GM11168 (cell line): ENCODE results near the gene ADAMTS4.

ENCODE experiments used
- in situ Hi-C: fragments of 300-500 bp; cut with MboI; formaldehyde crosslinking; loops from one replicate; pipeline ENCODE4 v1.12.0; 2022; ENCODE audit warnings: low sequenced_read_pairs; ENCODE audit not compliant: unreplicated experiment

The ADAMTS4 gene

GRCh38 chr1:161222175-161223019, 23.5 kb upstream of the ADAMTS4 start:
- in situ Hi-C loops: loop anchor here (10.0 kb wide), 1 partner anchor 152 kb away; no protein-coding TSS in a partner anchor

DNA sequence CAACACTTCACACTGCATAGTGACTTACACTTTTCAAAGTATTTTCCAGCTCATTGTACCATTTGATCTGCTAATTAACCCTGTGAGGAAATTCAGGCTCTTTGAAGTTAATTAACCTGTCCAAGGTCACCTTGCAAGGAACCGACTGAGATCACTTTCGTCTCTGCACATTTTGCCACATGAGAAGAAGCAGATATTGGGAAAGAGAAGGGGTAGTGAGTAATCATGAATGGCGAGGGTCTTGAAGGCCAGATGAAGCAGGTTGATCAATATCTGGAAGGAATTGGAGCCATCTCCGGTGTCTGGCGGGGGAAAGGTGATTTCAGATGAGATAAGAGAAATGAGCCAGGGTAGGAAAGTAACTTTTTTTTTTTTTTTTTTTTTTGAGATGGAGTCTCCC, 21.1 kb upstream of the ADAMTS4 start:
- in situ Hi-C loops: loop anchor here (10.0 kb wide), 1 partner anchor 155 kb away; no protein-coding TSS in a partner anchor

- in situ Hi-C loops: no loop called here
Measured at GRCh38 chr1:161219078-161219892, 20.4 kb upstream of the ADAMTS4 start.

DNA sequence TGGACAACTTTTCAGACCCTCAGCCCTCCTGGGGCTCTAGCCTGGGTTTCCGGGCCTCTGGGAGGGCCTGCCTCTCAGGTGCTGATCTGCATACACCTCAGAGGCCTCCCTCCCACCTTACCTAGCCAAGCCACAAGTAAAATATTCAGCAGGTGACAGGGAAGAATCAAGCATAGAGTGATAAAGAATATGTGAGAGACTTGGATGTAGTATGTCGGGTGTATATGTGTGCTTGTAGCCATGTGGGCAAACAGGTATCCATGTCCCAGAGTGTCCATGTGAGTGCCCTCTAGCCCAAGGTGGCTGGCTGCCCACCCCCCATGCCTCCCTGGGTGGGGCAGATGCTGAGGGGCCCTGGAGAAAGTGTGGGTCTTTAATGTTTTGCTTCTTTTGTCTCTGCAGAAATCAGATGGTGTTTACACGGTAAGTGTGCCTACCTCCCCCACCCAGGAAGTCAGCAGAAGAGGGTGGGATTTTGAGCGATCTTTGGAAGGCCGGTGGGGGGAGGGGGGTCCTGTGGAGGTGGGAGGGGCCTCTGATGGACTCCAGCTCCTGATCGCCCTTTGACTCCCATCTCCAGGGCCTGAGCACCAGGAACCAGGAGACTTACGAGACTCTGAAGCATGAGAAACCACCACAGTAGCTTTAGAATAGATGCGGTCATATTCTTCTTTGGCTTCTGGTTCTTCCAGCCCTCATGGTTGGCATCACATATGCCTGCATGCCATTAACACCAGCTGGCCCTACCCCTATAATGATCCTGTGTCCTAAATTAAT, 19.6 kb upstream of the ADAMTS4 start:
- in situ Hi-C loops: no loop called here

- in situ Hi-C loops: no loop called here
Measured at GRCh38 chr1:161217831-161218230, 19.0 kb upstream of the ADAMTS4 start.

DNA sequence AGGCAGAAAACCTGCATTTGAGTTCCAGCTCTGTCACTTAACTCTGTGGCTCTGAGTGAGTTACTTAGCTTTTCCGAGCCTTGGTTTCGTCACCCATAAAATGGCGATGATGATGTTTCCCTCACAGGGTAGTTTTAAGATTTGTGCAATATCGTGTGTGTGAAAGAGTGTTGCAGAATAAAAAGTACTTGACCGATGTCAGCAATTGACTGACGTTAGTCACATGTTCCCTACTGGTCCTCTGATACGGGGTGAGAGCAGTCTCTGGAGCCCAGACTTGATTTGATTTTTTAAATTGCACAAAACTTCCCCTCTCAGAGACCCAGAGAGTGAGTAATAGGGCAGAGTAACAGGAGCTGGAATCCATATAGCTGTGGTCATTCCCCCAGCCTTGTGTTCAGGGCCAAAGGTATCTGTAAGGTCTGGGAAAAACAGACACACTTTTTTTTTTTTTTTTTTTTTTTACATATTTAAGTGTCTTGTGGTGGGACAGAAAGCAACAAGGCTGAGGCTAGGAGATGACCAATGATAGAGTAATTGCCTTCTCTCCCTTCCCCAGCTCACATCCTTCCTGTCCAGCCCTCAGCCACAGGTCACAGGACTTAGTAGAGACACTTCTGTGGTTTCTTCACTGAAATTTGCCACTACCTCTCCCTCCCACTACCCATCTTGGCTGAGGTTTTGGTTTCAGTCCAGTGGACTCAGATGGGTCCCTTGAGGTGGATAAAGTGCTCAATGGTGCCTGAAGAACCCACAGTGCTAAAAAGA, 18.3 kb upstream of the ADAMTS4 start:
- in situ Hi-C loops: no loop called here

DNA sequence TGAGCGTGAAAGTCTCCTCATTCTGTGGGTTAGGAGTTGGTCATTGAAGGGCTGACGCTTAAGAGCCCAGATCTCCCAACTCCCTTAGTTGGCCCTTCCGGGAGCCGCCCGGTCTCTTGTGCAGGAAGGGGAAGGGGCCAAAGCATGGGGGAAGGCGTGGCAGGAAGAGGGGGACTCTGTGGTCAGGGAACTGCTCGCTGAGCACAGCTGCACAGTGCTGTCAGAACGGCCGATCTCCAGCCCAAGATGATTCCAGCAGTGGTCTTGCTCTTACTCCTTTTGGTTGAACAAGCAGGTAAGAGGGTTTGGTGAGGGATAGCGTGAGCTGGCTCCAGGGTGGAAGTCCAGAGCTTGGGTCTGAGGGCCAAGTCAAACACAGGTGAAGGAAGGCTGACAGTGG, 16.2 kb upstream of the ADAMTS4 start, which contains the start of gene FCER1G:
Gene FCER1G, plus strand, starts transcription at position 220 of the 400 bp plus-strand sequence. Its CDS starts 27 bp downstream, at position 247.
- in situ Hi-C loops: no loop called here

DNA sequence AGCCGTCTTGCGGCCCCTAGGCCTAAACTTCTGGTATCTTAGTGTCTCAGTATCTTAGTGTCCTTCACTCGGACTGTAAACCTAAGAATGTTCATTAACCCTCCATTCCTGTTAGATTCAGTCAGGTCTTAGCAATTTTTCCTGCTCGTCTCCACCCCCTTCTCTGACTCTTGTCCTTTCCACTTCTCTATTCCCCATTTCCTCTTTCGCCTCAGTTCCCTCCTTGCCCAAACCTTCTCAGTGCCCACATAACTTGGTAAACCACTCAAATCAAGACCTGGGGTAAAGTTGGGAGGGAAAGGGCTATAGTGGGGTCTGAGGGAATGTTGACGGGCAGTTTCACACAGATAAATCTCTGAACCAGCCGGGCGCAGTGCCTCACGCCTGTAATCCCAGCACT, 15.5 kb upstream of the ADAMTS4 start:
- in situ Hi-C loops: no loop called here

GRCh38 chr1:161209790-161210409, 11.0 kb upstream of the ADAMTS4 start:
- in situ Hi-C loops: no loop called here

DNA sequence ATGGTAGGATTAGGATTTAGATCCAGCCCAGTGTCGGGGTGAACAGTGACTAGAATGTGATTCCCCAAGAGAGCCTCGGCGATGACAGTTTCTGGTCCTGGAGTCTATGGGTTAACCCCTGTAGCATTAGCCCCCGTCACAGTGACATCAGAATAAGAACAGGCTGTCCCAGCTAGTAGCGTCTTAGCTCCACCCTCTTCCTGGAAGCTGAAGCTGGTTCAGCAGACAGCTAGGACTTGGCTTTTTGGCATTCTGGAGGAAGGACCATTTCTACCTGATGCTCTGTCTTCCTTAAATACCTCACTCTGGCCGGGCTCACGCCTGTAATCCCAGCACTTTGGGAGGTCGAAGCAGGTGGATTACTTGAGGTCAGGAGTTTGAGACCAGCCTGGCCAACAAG, 8.3 kb upstream of the ADAMTS4 start:
- in situ Hi-C loops: no loop called here

DNA sequence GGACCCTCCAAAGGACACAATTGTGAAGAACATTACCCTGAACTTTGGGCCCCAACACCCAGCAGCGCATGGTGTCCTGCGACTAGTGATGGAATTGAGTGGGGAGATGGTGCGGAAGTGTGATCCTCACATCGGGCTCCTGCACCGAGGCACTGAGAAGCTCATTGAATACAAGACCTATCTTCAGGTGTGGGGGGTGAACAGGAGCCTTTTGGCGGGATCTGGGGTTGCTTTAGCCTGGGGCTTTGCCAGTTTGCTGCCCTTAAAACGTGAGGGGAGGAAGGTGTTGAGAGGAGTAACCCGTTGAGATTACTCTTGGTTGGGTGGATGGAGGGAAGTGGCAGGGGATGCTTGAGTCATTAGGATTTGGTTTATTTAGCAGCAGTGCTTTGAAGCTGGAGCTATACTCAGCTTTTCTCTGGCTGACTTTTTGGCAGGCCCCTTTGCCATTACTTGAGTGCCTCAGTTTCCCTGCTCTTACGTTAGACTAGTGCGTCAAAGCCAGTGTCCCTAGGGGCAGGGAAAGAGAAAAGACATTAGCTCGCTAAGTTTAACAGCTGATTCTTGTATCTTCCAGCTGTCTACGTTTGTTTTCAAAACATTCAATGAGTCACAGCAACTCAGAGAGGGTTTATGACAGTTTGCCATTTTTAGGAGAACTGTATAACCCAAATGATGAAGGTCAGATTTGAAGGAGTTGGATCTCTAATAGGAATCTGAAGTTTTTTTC, 7.7 kb upstream of the ADAMTS4 start:
- in situ Hi-C loops: no loop called here

GRCh38 chr1:161201836-161202712, 3.2 kb upstream of the ADAMTS4 start, which contains the start of gene NDUFS2:
Gene NDUFS2, plus strand, starts transcription at chr1:161202367. Its CDS starts 19 bp downstream, at chr1:161202386.
- in situ Hi-C loops: no loop called here

DNA sequence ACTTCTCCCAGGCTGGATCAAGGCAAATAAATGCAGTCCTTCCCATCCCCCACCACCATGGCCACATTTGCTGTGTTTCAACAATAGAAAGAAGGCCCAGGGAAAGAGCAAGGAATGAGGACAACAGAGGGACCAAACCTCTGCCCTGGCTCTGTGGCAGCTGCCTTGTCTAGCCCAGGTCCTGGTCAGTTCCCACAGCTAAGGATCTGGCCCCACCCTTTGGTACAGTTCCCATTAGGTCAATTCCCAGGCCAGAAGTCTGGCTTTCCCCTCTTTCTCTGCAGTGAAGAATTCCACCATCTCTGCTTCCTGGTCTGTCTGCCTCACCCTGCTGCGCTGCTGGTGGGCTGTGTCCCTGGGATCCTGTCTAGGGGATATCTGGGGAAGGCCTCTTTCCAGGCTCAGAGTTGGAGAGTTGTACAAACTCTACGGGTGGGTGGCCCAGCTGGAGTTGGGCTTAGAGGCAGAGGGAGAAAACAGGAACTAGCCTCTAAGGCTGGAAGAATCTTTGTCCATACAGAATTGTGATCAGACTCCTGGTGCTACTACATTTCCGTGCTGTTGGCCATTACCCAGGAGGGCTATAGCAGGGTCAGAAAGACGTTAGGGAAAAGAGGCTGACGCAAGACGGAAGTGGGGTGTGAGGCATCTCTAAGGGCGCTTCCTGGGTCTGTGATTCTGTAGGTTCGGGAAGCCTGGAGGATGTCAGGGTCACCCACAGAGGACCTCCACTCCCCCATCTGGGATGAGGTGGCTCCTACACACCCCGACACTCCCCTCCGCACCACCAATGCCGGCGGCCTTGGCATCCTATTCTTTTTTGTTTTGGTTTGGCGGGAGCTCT, 2.4 kb upstream of the ADAMTS4 start:
- in situ Hi-C loops: no loop called here

DNA sequence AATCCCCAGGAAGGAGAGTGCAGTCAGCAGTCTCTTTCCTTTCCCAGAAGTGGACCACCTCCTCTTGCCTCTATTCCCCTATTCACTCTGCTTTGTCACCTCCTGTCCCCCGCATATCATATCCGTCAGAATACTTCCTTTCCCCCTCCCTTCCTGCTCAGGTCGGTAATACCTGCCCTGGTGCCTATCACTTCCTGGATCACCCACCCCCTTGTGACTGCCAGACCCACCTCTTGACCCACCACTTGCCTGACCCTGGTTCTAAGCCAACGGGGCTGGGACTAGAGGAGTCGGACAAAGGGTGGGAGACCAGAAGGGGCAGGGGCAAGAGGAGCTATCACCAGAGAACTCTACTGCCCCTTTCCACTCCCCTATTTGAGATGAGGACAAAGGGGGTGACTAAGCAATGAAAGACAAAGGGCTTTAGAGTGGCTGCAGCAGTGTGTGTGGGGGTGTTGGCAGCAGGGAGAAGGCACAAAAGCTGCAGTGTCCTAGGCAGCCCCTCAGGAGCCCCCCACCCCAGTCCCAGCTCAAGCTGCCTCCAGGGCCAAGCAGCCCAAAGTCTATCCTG, 1.7 kb upstream of the ADAMTS4 start:
- in situ Hi-C loops: no loop called here

- in situ Hi-C loops: no loop called here
Measured at GRCh38 chr1:161199506-161200139, 769 bp upstream of the ADAMTS4 start.
